ENCODE measurements around the gene MN1. TPM values are rescaled to one million over a fixed set of nuclear protein-coding genes. Genes with fewer than 3 reads are reported as not detected.

The MN1 gene
- total and polyA plus RNA-seq, 2 experiments from 2014 or later, result 1.0 to 6.8 TPM

DNA sequence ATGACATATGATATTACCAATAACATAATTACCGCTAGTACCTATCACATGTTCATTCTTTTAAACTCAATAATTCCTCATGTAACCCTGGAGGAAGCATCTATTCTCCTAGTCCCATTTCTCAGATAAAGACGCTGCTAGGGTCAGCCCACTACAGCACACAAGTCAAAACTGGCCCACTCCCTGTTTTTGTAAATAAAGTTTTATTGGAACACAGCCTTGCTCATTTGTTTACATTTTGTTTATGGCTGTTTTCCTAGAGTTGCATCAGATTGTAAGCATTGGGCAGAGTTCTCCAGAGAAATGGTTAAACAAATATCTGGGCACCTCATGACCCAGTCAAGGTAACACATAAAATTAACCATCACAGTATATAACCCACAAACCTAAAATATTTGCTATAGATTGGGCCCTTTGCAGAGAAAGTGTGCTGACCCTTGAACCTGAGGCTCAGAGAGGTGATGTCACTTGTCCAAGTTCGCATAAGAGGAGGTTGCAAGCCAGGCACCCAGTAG is 36.8 kb downstream of the MN1 start:
- ATAC-seq, result no peak
- no peak overlapping the region for H2AFZ ChIP-seq
- Mint-ChIP-seq H3K36me3 (ENCODE audit: low read depth) (no peaks in the 10 kb centered on the region), H3K9me3 (no peaks in the 10 kb centered on the region), H3K4me1 (peaks cover 38% of the 10 kb centered on the region), H3K4me3 (no peak overlapping the region), H3K27ac (no peak overlapping the region), H3K27me3 (ENCODE audit: insufficient read depth, low read depth, poor library complexity) (peaks cover 8% of the 10 kb centered on the region)
- H3K9me2 ChIP-seq (ENCODE audit: insufficient read depth), result no peaks in the 10 kb centered on the region
- H3K4me1 ChIP-seq (ENCODE audit: insufficient read depth), result peaks cover 7% of the 10 kb centered on the region; the same call in 1 of the 2 replicates
- H3K36me3 ChIP-seq (ENCODE audit: insufficient read depth), result no peaks in the 10 kb centered on the region
- no peak overlapping the region for H3K4me2 ChIP-seq
- no peaks in the 10 kb centered on the region for H4K20me1 ChIP-seq (replicated peaks; ENCODE audit: insufficient read depth)
- no peak for DNase-seq (ENCODE audit: low spot score)
- H3F3A ChIP-seq (replicated peaks; ENCODE audit: low read depth), result 0 out of 2 replicates have a peak, but pooled peaks cover 1% of the 10 kb centered on the region
- H3K79me2 ChIP-seq (replicated peaks; ENCODE audit: insufficient read depth), result no peaks in the 10 kb centered on the region
- no peak overlapping the region for H3K4me3 ChIP-seq
- H3K27me3 ChIP-seq (ENCODE audit: insufficient read depth), result no peaks in the 10 kb centered on the region
- H3K27ac ChIP-seq (ENCODE audit: low read depth), result no peak overlapping the region
- no peak for TF ChIP-seq CTCF (conservative IDR thresholded peaks at IDR 0.05; ENCODE audit: low read depth in 2 of 2)
- TF ChIP-seq, protein P1, sequence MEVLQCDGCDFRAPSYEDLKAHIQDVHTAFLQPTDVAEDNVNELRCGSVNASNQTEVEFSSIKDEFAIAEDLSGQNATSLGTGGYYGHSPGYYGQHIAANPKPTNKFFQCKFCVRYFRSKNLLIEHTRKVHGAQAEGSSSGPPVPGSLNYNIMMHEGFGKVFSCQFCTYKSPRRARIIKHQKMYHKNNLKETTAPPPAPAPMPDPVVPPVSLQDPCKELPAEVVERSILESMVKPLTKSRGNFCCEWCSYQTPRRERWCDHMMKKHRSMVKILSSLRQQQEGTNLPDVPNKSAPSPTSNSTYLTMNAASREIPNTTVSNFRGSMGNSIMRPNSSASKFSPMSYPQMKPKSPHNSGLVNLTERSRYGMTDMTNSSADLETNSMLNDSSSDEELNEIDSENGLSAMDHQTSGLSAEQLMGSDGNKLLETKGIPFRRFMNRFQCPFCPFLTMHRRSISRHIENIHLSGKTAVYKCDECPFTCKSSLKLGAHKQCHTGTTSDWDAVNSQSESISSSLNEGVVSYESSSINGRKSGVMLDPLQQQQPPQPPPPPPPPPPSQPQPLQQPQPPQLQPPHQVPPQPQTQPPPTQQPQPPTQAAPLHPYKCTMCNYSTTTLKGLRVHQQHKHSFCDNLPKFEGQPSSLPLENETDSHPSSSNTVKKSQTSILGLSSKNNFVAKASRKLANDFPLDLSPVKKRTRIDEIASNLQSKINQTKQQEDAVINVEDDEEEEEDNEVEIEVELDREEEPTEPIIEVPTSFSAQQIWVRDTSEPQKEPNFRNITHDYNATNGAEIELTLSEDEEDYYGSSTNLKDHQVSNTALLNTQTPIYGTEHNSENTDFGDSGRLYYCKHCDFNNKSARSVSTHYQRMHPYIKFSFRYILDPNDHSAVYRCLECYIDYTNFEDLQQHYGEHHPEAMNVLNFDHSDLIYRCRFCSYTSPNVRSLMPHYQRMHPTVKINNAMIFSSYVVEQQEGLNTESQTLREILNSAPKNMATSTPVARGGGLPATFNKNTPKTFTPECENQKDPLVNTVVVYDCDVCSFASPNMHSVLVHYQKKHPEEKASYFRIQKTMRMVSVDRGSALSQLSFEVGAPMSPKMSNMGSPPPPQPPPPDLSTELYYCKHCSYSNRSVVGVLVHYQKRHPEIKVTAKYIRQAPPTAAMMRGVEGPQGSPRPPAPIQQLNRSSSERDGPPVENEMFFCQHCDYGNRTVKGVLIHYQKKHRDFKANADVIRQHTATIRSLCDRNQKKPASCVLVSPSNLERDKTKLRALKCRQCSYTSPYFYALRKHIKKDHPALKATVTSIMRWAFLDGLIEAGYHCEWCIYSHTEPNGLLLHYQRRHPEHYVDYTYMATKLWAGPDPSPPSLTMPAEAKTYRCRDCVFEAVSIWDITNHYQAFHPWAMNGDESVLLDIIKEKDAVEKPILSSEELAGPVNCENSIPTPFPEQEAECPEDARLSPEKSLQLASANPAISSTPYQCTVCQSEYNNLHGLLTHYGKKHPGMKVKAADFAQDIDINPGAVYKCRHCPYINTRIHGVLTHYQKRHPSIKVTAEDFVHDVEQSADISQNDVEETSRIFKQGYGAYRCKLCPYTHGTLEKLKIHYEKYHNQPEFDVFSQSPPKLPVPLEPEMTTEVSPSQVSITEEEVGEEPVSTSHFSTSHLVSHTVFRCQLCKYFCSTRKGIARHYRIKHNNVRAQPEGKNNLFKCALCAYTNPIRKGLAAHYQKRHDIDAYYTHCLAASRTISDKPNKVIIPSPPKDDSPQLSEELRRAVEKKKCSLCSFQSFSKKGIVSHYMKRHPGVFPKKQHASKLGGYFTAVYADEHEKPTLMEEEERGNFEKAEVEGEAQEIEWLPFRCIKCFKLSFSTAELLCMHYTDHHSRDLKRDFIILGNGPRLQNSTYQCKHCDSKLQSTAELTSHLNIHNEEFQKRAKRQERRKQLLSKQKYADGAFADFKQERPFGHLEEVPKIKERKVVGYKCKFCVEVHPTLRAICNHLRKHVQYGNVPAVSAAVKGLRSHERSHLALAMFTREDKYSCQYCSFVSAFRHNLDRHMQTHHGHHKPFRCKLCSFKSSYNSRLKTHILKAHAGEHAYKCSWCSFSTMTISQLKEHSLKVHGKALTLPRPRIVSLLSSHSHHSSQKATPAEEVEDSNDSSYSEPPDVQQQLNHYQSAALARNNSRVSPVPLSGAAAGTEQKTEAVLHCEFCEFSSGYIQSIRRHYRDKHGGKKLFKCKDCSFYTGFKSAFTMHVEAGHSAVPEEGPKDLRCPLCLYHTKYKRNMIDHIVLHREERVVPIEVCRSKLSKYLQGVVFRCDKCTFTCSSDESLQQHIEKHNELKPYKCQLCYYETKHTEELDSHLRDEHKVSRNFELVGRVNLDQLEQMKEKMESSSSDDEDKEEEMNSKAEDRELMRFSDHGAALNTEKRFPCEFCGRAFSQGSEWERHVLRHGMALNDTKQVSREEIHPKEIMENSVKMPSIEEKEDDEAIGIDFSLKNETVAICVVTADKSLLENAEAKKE (CRISPR knock-in tag; IDR thresholded peaks at IDR 0.05), result no peak
- no peak for TF ChIP-seq EZH2 (IDR thresholded peaks at IDR 0.05; ENCODE audit: low read depth, unreplicated experiment)
- TF ChIP-seq ZNF331 (CRISPR knock-in tag; IDR thresholded peaks at IDR 0.05; ENCODE audit: low read depth), result no peak
- no peak for TF ChIP-seq JUNB (IDR thresholded peaks at IDR 0.05; ENCODE audit: unreplicated experiment)
- TF ChIP-seq CREB1 (CRISPR knock-in tag; IDR thresholded peaks at IDR 0.05; ENCODE audit: low read depth), result no peak
- TF ChIP-seq POLR2AphosphoS5 (IDR thresholded peaks at IDR 0.05; ENCODE audit: low read depth), result no peak
- TF ChIP-seq ETS1 (IDR thresholded peaks at IDR 0.05), result no peak
- no peak for TF ChIP-seq ZNF114 (CRISPR knock-in tag; IDR thresholded peaks at IDR 0.05)
- TF ChIP-seq NANOG (IDR thresholded peaks at IDR 0.05; ENCODE audit: borderline replicate concordance), result no peak
- no peak for TF ChIP-seq EZH2phosphoT487 (IDR thresholded peaks at IDR 0.05; ENCODE audit: unreplicated experiment)
- TF ChIP-seq, protein P2, sequence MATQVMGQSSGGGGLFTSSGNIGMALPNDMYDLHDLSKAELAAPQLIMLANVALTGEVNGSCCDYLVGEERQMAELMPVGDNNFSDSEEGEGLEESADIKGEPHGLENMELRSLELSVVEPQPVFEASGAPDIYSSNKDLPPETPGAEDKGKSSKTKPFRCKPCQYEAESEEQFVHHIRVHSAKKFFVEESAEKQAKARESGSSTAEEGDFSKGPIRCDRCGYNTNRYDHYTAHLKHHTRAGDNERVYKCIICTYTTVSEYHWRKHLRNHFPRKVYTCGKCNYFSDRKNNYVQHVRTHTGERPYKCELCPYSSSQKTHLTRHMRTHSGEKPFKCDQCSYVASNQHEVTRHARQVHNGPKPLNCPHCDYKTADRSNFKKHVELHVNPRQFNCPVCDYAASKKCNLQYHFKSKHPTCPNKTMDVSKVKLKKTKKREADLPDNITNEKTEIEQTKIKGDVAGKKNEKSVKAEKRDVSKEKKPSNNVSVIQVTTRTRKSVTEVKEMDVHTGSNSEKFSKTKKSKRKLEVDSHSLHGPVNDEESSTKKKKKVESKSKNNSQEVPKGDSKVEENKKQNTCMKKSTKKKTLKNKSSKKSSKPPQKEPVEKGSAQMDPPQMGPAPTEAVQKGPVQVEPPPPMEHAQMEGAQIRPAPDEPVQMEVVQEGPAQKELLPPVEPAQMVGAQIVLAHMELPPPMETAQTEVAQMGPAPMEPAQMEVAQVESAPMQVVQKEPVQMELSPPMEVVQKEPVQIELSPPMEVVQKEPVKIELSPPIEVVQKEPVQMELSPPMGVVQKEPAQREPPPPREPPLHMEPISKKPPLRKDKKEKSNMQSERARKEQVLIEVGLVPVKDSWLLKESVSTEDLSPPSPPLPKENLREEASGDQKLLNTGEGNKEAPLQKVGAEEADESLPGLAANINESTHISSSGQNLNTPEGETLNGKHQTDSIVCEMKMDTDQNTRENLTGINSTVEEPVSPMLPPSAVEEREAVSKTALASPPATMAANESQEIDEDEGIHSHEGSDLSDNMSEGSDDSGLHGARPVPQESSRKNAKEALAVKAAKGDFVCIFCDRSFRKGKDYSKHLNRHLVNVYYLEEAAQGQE (IDR thresholded peaks at IDR 0.05; ENCODE audit: unreplicated experiment), result no peak
- TF ChIP-seq STAT1 (IDR thresholded peaks at IDR 0.05; ENCODE audit: unreplicated experiment), result no peak
